Type B pancreatic cell (in vitro differentiated cells): Measurements from ENCODE around the gene NBPF4. TPM values are rescaled to one million over a fixed set of nuclear protein-coding genes. Genes with fewer than 3 reads are reported as not detected.

Source experiments
- DNase-seq: peaks from one replicate; pipeline ENCODE4 v3.0.0; 2021; ENCODE audit warnings: mixed read lengths; ENCODE audit not compliant: unreplicated experiment; ENCODE audit errors: extremely low spot score
- H3K27ac Mint-ChIP-seq: 2 replicates; pipeline ENCODE4 v1.8.0; 2021; ENCODE audit warnings: mild to moderate bottlenecking, mixed read lengths
- H3K27me3 Mint-ChIP-seq: 2 replicates; pipeline ENCODE4 v1.8.0; 2021; ENCODE audit warnings: mixed read lengths
- H3K36me3 Mint-ChIP-seq: 2 replicates; pipeline ENCODE4 v1.8.0; 2021; ENCODE audit warnings: mixed read lengths
- H3K4me1 Mint-ChIP-seq: one replicate; pipeline ENCODE4 v1.8.0; 2021; ENCODE audit warnings: mixed read lengths; ENCODE audit not compliant: unreplicated experiment
- H3K4me3 Mint-ChIP-seq: 2 replicates; pipeline ENCODE4 v1.8.0; 2021; ENCODE audit warnings: mild to moderate bottlenecking, mixed read lengths
- H3K9me3 Mint-ChIP-seq: 2 replicates; pipeline ENCODE4 v1.8.0; 2021; ENCODE audit warnings: mixed read lengths
- CTCF ChIP-seq: fragments of 200-600 bp; sonication (generic); conservative IDR thresholded peaks from 2 replicates; pipeline ENCODE4 v1.5.0; 2021; ENCODE audit warnings: antibody characterized with exemption, mild to moderate bottlenecking
- total RNA-seq: library from RNA; stranded (reverse); gene quantifications from 2 replicates; pipeline ENCODE4 v1.2.1, GENCODE V29; 2021; ENCODE audit warnings: low replicate concordance

NBPF4 gene
- total RNA-seq, 1 donor from 2014 or later, result not detected

- H3K4me3 Mint-ChIP-seq, result no peak overlapping the region
- no peak for DNase-seq
- H3K36me3 Mint-ChIP-seq, result peaks cover 64% of the 10 kb centered on the region
These were observed 53.8 kb downstream of the NBPF4 start for GRCh38 chr1:108190001-108190634.

GRCh38 chr1:108188801-108189200, 55.1 kb downstream of the NBPF4 start:
- Mint-ChIP-seq H3K9me3 (peaks cover 12% of the 10 kb centered on the region), H3K36me3 (peaks cover 62% of the 10 kb centered on the region), H3K4me3 (no peak overlapping the region), H3K4me1 (no peaks in the 10 kb centered on the region), H3K27me3 (no peaks in the 10 kb centered on the region), H3K27ac (no peak overlapping the region)
- no peak for DNase-seq
- no peak for TF ChIP-seq CTCF

More at GRCh38 chr1:108190001-108190634, 53.8 kb downstream of the NBPF4 start:
- peaks cover 20% of the 10 kb centered on the region for H3K9me3 Mint-ChIP-seq
- H3K27me3 Mint-ChIP-seq, result no peaks in the 10 kb centered on the region
- no peak for TF ChIP-seq CTCF
- no peaks in the 10 kb centered on the region for H3K4me1 Mint-ChIP-seq
- H3K27ac Mint-ChIP-seq, result no peak overlapping the region

- DNase-seq, result no peak
- Mint-ChIP-seq H3K36me3 (peaks cover 62% of the 10 kb centered on the region), H3K4me1 (no peaks in the 10 kb centered on the region), H3K27me3 (no peaks in the 10 kb centered on the region), H3K9me3 (peaks cover 9% of the 10 kb centered on the region), H3K4me3 (no peak overlapping the region), H3K27ac (peak overlapping the region; percentile 25)
- no peak for TF ChIP-seq CTCF
These were observed 60.7 kb downstream of the NBPF4 start for GRCh38 chr1:108182959-108183700.

GRCh38 chr1:108179018-108179417, 64.9 kb downstream of the NBPF4 start:
- Mint-ChIP-seq H3K36me3 (peaks cover 76% of the 10 kb centered on the region), H3K27me3 (no peaks in the 10 kb centered on the region), H3K27ac (no peak overlapping the region), H3K9me3 (peaks cover 18% of the 10 kb centered on the region), H3K4me1 (no peaks in the 10 kb centered on the region), H3K4me3 (no peak overlapping the region)
- DNase-seq, result no peak
- TF ChIP-seq CTCF, result no peak

Other genes starting within 250 kb of the NBPF4 start
- gene SLC25A24, start 43.7 kb downstream of the NBPF4 start, total RNA-seq, result 43.3 and 46.6 TPM in 2 replicates
- gene NBPF6, start 206.3 kb upstream of the NBPF4 start, total RNA-seq, result not detected in 2 replicates